GM18502 (cell line): Measurements from ENCODE around the gene WRAP53.

ENCODE experiments used
- ATAC-seq: cut with Tn5 transposase; IDR thresholded peaks from one replicate; pipeline ENCODE4 v1.9.1; 2021; ENCODE audit warnings: mild to moderate bottlenecking; ENCODE audit not compliant: unreplicated experiment, poor library complexity

Gene WRAP53

GRCh38 chr17:7707446-7707845, 19.2 kb downstream of the WRAP53 start:
- no peak for ATAC-seq

- no peak for ATAC-seq
Observed at GRCh38 chr17:7707858-7708750, 19.8 kb downstream of the WRAP53 start.

- ATAC-seq: no peak
Observed at GRCh38 chr17:7709031-7709430, 20.8 kb downstream of the WRAP53 start.

GRCh38 chr17:7710301-7710700, 22.0 kb downstream of the WRAP53 start:
- ATAC-seq: no peak

- no peak for ATAC-seq
Observed at GRCh38 chr17:7711051-7711755, 22.9 kb downstream of the WRAP53 start.

- no peak for ATAC-seq
Observed at GRCh38 chr17:7712111-7712771, 24.0 kb downstream of the WRAP53 start.

- ATAC-seq: no peak
Observed at GRCh38 chr17:7713782-7714181, 25.5 kb downstream of the WRAP53 start.

GRCh38 chr17:7714721-7715594, 26.7 kb downstream of the WRAP53 start:
- ATAC-seq: no peak

- no peak for ATAC-seq
Observed at GRCh38 chr17:7715936-7716886, 27.9 kb downstream of the WRAP53 start.

- no peak for ATAC-seq
Observed at GRCh38 chr17:7716901-7717755, 28.9 kb downstream of the WRAP53 start, which contains the start of gene DNAH2. TSS of gene DNAH2 (plus strand) at chr17:7717744. CDS start at chr17:7719735, 1,991 bp downstream.

GRCh38 chr17:7717756-7718350, 29.6 kb downstream of the WRAP53 start:
- ATAC-seq: no peak

GRCh38 chr17:7719661-7720060, 31.4 kb downstream of the WRAP53 start:
- ATAC-seq: no peak

GRCh38 chr17:7720125-7720524, 31.8 kb downstream of the WRAP53 start:
- ATAC-seq: no peak

- no peak for ATAC-seq
Observed at GRCh38 chr17:7721612-7722011, 33.3 kb downstream of the WRAP53 start.

- no peak for ATAC-seq
Observed at GRCh38 chr17:7727886-7728285, 39.6 kb downstream of the WRAP53 start.

- ATAC-seq: no peak
Observed at GRCh38 chr17:7729816-7730215, 41.5 kb downstream of the WRAP53 start.

GRCh38 chr17:7732981-7733539, 44.8 kb downstream of the WRAP53 start:
- ATAC-seq: no peak
